IMR-90 (cell line): ENCODE measurements around the gene POFUT2. TPM values are rescaled to one million over a fixed set of nuclear protein-coding genes. Genes with fewer than 3 reads are reported as not detected.

Experiments used
- ATAC-seq: fragments of 200-7000 bp; cut with Tn5 transposase; 2 replicates; pipeline ENCODE4 v1.9.1; 2020; ENCODE audit warnings: low read depth, mild to moderate bottlenecking, moderate library complexity
- BruUV-seq: library from RNA; stranded (reverse); fragments of 400-500 nt; replicated peaks from 2 replicates; lab custom pipeline; 2021; lab: Mats Ljungman, UMichigan
- CTCF ChIA-PET: fragments of 300-600 bp; formaldehyde crosslinking; extraction: SDS; loops from one replicate; lab custom pipeline; 2021; ENCODE audit warnings: antibody characterized with exemption; lab: Yijun Ruan, JAX
- POLR2A ChIA-PET: fragments of 300-600 bp; sonication (Branson Sonifier 250); formaldehyde crosslinking; loops from one replicate; lab custom pipeline; 2022; ENCODE audit warnings: antibody characterized with exemption; ENCODE audit not compliant: unreplicated experiment; lab: Charles Lee
- DNase-seq: peaks from one replicate; pipeline ENCODE4 v3.0.0; 2013
- H2AFZ ChIP-seq: replicated peaks from 2 replicates; pipeline ENCODE3; 2013; ENCODE audit warnings: low read length, mild to moderate bottlenecking; ENCODE audit not compliant: poor library complexity
- H2AK5ac ChIP-seq: 2 replicates; pipeline ENCODE4 v1.6.1; 2013; ENCODE audit warnings: low read depth, low read length, inconsistent platforms
- H2AK9ac ChIP-seq: replicated peaks from 2 replicates; pipeline ENCODE3; 2013; ENCODE audit warnings: mild to moderate bottlenecking, low read depth, low read length, moderate library complexity; ENCODE audit not compliant: poor library complexity
- H2BK120ac ChIP-seq: 2 replicates; pipeline ENCODE4 v1.6.1; 2013; ENCODE audit warnings: low read depth, low read length, inconsistent platforms
- H2BK15ac ChIP-seq: 3 replicates; pipeline ENCODE4 v1.6.1; 2013; ENCODE audit warnings: low read depth, low read length, inconsistent platforms
- H2BK20ac ChIP-seq: 2 replicates; pipeline ENCODE4 v1.6.1; 2013; ENCODE audit warnings: low read depth, mild to moderate bottlenecking, inconsistent platforms, low read length, moderate library complexity
- H2BK5ac ChIP-seq: 2 replicates; pipeline ENCODE4 v1.6.1; 2013; ENCODE audit warnings: mild to moderate bottlenecking, low read depth, low read length, inconsistent platforms; ENCODE audit not compliant: poor library complexity, severe bottlenecking
- H3K14ac ChIP-seq: replicated peaks from 2 replicates; pipeline ENCODE4 v1.6.1; 2013; ENCODE audit warnings: low read depth, low read length, inconsistent platforms
- H3K18ac ChIP-seq: 2 replicates; pipeline ENCODE4 v1.6.1; 2013; ENCODE audit warnings: low read depth, low read length, control low read depth
- H3K23ac ChIP-seq: 2 replicates; pipeline ENCODE4 v1.6.1; 2013; ENCODE audit warnings: low read depth, low read length, inconsistent platforms
- H3K27ac ChIP-seq: 2 replicates; pipeline ENCODE4 v1.5.1; 2013; ENCODE audit warnings: mild to moderate bottlenecking, control low read depth, low read length; ENCODE audit not compliant: insufficient read depth
- H3K27me3 ChIP-seq: 2 replicates; pipeline ENCODE4 v1.6.1; 2013; ENCODE audit warnings: low read length; ENCODE audit not compliant: control insufficient read depth, insufficient read depth
- H3K36me3 ChIP-seq: 2 replicates; pipeline ENCODE4 v1.6.1; 2013; ENCODE audit warnings: low read length, mixed read lengths; ENCODE audit not compliant: control insufficient read depth, insufficient read depth
- H3K4ac ChIP-seq: 2 replicates; pipeline ENCODE4 v1.6.1; 2013; ENCODE audit warnings: low read depth, low read length, inconsistent platforms
- H3K4me1 ChIP-seq: 2 replicates; pipeline ENCODE4 v1.6.1; 2013; ENCODE audit warnings: low read length, mixed read lengths; ENCODE audit not compliant: control insufficient read depth, insufficient read depth
- H3K4me2 ChIP-seq: 2 replicates; pipeline ENCODE4 v1.6.1; 2013; ENCODE audit warnings: low read depth, mild to moderate bottlenecking, control low read depth, low read length, moderate library complexity
- H3K4me3 ChIP-seq: 2 replicates; pipeline ENCODE4 v1.5.1; 2013; ENCODE audit warnings: low read depth, mild to moderate bottlenecking, control low read depth, low read length, moderate library complexity; ENCODE audit not compliant: insufficient read depth
- H3K56ac ChIP-seq: 2 replicates; pipeline ENCODE4 v1.6.1; 2013; ENCODE audit warnings: low read length, inconsistent platforms; ENCODE audit not compliant: insufficient read depth; ENCODE audit errors: extremely low read depth
- H3K79me1 ChIP-seq, 2 experiments: 2 replicates each; pipeline ENCODE4 v1.6.1; 2013; ENCODE audit warnings: low read length in 2 of 2, inconsistent platforms in 1 of 2, low read depth in 1 of 2
- H3K9ac ChIP-seq: 2 replicates; pipeline ENCODE4 v1.6.1; 2013; ENCODE audit warnings: low read depth, low read length, control low read depth
- H3K9me1 ChIP-seq: 2 replicates; pipeline ENCODE4 v1.6.1; 2013; ENCODE audit warnings: low read length, inconsistent platforms; ENCODE audit not compliant: insufficient read depth
- H3K9me3 ChIP-seq: 2 replicates; pipeline ENCODE4 v1.6.1; 2013; ENCODE audit warnings: low read length; ENCODE audit not compliant: control insufficient read depth, insufficient read depth
- H4K20me1 ChIP-seq: 2 replicates; pipeline ENCODE4 v1.6.1; 2013; ENCODE audit warnings: low read length, inconsistent platforms; ENCODE audit not compliant: insufficient read depth
- H4K5ac ChIP-seq: 2 replicates; pipeline ENCODE4 v1.6.1; 2013; ENCODE audit warnings: mild to moderate bottlenecking, low read depth, low read length, control low read depth
- H4K8ac ChIP-seq, 2 experiments: 2 replicates each; pipeline ENCODE4 v1.6.1; 2013; ENCODE audit warnings: low read depth in 2 of 2, low read length in 2 of 2, control low read depth in 1 of 2, inconsistent platforms in 1 of 2
- H4K91ac ChIP-seq: 2 replicates; pipeline ENCODE4 v1.6.1; 2013; ENCODE audit warnings: low read depth, low read length, inconsistent platforms; ENCODE audit not compliant: insufficient read depth
- BHLHE40 ChIP-seq: fragments of 150-350 bp; IDR thresholded peaks from 2 replicates; pipeline ENCODE4 v1.6.1; 2016; ENCODE audit warnings: mild to moderate bottlenecking, low read depth, low read length
- CHD1 ChIP-seq: IDR thresholded peaks from 2 replicates; pipeline ENCODE4 v1.6.1; 2012; ENCODE audit warnings: low read depth, low read length, improper control_type of control experiment
- FOS ChIP-seq: fragments of 150-350 bp; IDR thresholded peaks from 2 replicates; pipeline ENCODE4 v1.6.1; 2016; ENCODE audit warnings: low read depth, low read length
- NFE2L2 ChIP-seq: fragments of 150-350 bp; IDR thresholded peaks from 2 replicates; pipeline ENCODE4 v1.6.1; 2016; ENCODE audit warnings: low read depth, mild to moderate bottlenecking, low read length
- POLR2A ChIP-seq: IDR thresholded peaks from 2 replicates; pipeline ENCODE4 v1.6.1; 2012; ENCODE audit warnings: mild to moderate bottlenecking, low read depth, low read length
- RAD21 ChIP-seq: IDR thresholded peaks from 2 replicates; pipeline ENCODE4 v1.6.1; 2012; ENCODE audit warnings: low read length, improper control_type of control experiment
- RFX5 ChIP-seq: IDR thresholded peaks from 2 replicates; pipeline ENCODE4 v1.8.0; 2012; ENCODE audit warnings: low read depth, mild to moderate bottlenecking, low read length, moderate library complexity
- WGBS, 2 experiments: methylation state at CpG; one replicate each; pipeline versions ENCODE4 v1.1.5 to v1.1.7; 2013; ENCODE audit warnings: missing lambda C conversion rate in 2 of 2; ENCODE audit not compliant: insufficient read length in 1 of 2; ENCODE audit errors: extremely low coverage in 2 of 2; 5-methylcytosine and 5-hydroxymethylcytosine counted together
- dilution Hi-C: fragments of 300-500 bp; cut with HindIII; formaldehyde crosslinking; loops from one replicate; pipeline ENCODE4 v1.14.3; 2018; ENCODE audit warnings: low sequenced_read_pairs; ENCODE audit not compliant: unreplicated experiment
- in situ Hi-C: fragments of 300-500 bp; cut with MboI; formaldehyde crosslinking; loops from 3 replicates; pipeline ENCODE4 v1.14.3; 2019; ENCODE audit warnings: low sequenced_read_pairs, inconsistent platforms, mixed read lengths
- intact Hi-C: fragments of 100-400 bp; cut with micrococcal nuclease; formaldehyde crosslinking; loops from 2 replicates; pipeline ENCODE4 v1.10.0; 2022
- polyA plus RNA-seq, 3 experiments: library from polyadenylated mRNA; depleted of rRNA; stranded (reverse); fragments of >200 nt; gene quantifications; 2 replicates each; pipeline ENCODE4 v1.2.3, GENCODE V29; 2012; ENCODE audit warnings: low replicate concordance in 1 of 3
- total RNA-seq: library from RNA; depleted of rRNA; stranded (reverse); fragments of >200 nt; gene quantifications from 2 replicates; pipeline ENCODE4 v1.2.3, GENCODE V29; 2012
- TF ChIP-seq, protein P1 (sequence below): fragments of 150-350 bp; IDR thresholded peaks from 2 replicates; pipeline ENCODE4 v1.6.1; 2016; ENCODE audit warnings: low read depth, mild to moderate bottlenecking, low read length, moderate library complexity, borderline replicate concordance
- TF ChIP-seq, protein P2 (sequence below): conservative IDR thresholded peaks from 2 replicates; pipeline ENCODE4 v1.5.1; 2012; ENCODE audit warnings: mild to moderate bottlenecking, low read depth, low read length, improper control_type of control experiment

The POFUT2 gene
- total and polyA plus RNA-seq, 2 of the 4 experiments (the other 2 are of a cell fraction) = 18.8 to 59.3 TPM

DNA sequence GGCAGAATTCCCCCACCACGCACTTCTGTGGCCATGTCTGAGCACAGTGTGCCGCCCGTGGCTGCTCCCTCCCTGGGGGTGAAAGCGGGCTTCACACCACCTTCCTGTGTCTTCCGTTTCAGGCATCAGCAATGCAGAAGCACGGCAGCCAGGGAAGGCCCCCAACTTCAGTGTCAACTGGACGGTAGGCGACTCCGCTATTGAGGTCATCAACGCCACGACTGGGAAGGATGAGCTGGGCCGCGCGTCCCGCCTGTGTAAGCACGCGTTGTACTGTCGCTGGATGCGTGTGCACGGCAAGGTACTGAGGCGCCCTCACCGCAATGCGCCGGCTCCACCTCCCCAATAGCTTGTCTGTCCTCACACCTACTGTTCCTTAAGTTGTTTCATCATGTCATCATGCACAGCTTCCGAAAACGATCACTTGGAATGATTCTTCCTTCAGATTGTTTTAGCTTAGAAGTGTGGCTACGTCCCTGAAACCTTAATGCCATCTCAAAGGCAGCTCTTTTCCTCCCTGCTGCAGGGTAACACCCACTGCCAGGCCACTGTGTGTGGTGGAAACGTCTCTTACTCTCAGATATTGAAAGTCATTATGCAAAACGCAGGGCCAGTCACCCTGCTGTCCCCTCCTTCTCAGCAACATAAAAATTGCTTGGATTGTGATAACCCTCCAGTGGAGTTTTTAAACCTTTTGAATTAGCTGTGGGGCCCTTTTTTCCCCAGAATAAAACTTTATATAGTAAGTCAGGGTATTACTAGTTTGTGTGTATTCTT, 66.8 kb downstream of the POFUT2 start:
- TF ChIP-seq, protein P1, sequence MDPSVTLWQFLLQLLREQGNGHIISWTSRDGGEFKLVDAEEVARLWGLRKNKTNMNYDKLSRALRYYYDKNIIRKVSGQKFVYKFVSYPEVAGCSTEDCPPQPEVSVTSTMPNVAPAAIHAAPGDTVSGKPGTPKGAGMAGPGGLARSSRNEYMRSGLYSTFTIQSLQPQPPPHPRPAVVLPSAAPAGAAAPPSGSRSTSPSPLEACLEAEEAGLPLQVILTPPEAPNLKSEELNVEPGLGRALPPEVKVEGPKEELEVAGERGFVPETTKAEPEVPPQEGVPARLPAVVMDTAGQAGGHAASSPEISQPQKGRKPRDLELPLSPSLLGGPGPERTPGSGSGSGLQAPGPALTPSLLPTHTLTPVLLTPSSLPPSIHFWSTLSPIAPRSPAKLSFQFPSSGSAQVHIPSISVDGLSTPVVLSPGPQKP = no peak
- TF ChIP-seq RAD21 (no peak), CHD1 (no peak), NFE2L2 (no peak), BHLHE40 (no peak), POLR2A (no peak), RFX5 (no peak), FOS (no peak)
- TF ChIP-seq, protein P2, sequence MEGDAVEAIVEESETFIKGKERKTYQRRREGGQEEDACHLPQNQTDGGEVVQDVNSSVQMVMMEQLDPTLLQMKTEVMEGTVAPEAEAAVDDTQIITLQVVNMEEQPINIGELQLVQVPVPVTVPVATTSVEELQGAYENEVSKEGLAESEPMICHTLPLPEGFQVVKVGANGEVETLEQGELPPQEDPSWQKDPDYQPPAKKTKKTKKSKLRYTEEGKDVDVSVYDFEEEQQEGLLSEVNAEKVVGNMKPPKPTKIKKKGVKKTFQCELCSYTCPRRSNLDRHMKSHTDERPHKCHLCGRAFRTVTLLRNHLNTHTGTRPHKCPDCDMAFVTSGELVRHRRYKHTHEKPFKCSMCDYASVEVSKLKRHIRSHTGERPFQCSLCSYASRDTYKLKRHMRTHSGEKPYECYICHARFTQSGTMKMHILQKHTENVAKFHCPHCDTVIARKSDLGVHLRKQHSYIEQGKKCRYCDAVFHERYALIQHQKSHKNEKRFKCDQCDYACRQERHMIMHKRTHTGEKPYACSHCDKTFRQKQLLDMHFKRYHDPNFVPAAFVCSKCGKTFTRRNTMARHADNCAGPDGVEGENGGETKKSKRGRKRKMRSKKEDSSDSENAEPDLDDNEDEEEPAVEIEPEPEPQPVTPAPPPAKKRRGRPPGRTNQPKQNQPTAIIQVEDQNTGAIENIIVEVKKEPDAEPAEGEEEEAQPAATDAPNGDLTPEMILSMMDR = no peak
- ATAC-seq (no peak), DNase-seq (no peak)
- 97% methylated on average over 26 of the region's 29 CpGs; no CpG with 5 or more reads in 1 of the 2 experiments for WGBS, 2 experiments
- H2BK120ac ChIP-seq = no peak overlapping the region
- no peak overlapping the region for H2AK9ac ChIP-seq
- dilution Hi-C loops = no loop called here
- no peak overlapping the region for H3K23ac ChIP-seq
- H4K20me1 ChIP-seq = peaks cover 26% of the 10 kb centered on the region
- no peak overlapping the region for H2AK5ac ChIP-seq
- no peak overlapping the region for H4K91ac ChIP-seq
- ChIA-PET CTCF (no interaction called here), POLR2A (no interaction called here)
- H3K4me1 ChIP-seq = peaks cover 10% of the 10 kb centered on the region
- H3K56ac ChIP-seq = no peak overlapping the region
- H3K4me2 ChIP-seq = no peak overlapping the region
- no peak overlapping the region for H2BK20ac ChIP-seq
- H2BK15ac ChIP-seq = no peak overlapping the region
- no peak overlapping the region for H3K14ac ChIP-seq
- H3K36me3 ChIP-seq = peaks cover 49% of the 10 kb centered on the region
- H4K5ac ChIP-seq = no peak overlapping the region
- peaks cover 14 to 20% of the 10 kb centered on the region in 2 experiments for H3K79me1 ChIP-seq
- no peaks in the 10 kb centered on the region for H3K9me3 ChIP-seq
- peaks cover 14% of the 10 kb centered on the region for H3K9me1 ChIP-seq
- no peaks in the 10 kb centered on the region for H3K27me3 ChIP-seq
- no TSS peak for BruUV-seq
- intact Hi-C loops = no loop called here
- no peak overlapping the region for H2AFZ ChIP-seq
- no peak overlapping the region for H4K8ac ChIP-seq
- H3K27ac ChIP-seq = no peak overlapping the region; the same call in 1 of the 2 replicates
- no peak overlapping the region for H3K18ac ChIP-seq
- H3K4me3 ChIP-seq = no peak overlapping the region
- H2BK5ac ChIP-seq = no peak overlapping the region
- H3K9ac ChIP-seq = no peak overlapping the region
- no peak overlapping the region for H3K4ac ChIP-seq
- in situ Hi-C loops = no loop called here
